Raji (cell line): ENCODE measurements around the gene RTN4.

ENCODE experiments used
- POLR2A ChIP-seq: IDR thresholded peaks from 2 replicates; pipeline ENCODE4 v1.6.1; 2011; ENCODE audit warnings: low read depth, low read length, control low read depth; ENCODE audit not compliant: insufficient read depth

The RTN4 gene

GRCh38 chr2:55085113-55086040 lies 35.1 kb upstream of the RTN4 start:
- no peak for TF ChIP-seq POLR2A

- no peak for TF ChIP-seq POLR2A
These were observed 34.4 kb upstream of the RTN4 start for GRCh38 chr2:55084641-55085040.

GRCh38 chr2:55080204-55080738 lies 30.0 kb upstream of the RTN4 start:
- no peak for TF ChIP-seq POLR2A

DNA sequence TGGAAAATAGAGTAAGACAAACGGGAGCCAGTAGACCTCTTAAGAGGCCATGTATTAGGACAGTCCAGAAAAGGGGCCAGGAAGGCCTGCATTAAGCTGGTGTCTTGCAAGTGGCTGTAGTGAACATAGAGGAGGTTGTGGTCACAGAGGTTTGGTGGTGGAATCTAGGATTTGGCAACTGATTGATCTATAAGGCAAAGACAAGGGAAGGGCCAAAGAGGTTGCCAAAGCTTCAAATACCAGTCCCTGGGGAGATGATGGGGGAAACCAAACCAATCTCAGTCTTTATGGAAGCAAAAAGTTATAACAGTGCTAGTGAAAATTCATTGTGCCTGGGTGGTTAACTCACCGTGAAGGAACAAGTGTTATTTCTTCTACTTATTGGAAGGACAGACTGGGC lies 28.7 kb upstream of the RTN4 start:
- TF ChIP-seq POLR2A: no peak

DNA sequence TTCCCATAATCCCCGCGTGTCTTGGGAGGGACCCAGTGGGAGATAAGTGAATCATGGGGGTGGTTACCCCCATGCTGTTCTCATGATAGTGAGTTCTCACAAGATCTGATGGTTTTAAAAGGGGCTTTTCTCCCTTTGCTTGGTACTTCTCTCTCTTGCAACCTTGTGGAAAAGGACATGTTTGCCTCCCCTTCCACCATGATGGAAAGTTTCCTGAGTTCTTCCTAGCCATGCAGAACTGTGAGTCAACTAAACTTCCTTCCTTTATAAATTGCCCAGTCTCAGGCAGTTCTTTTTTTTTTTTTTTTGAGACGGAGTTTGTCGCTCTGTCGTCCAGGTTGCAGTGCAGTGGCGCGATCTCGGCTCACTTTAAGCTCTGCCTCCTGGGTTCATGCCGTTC lies 26.5 kb upstream of the RTN4 start:
- no peak for TF ChIP-seq POLR2A

DNA sequence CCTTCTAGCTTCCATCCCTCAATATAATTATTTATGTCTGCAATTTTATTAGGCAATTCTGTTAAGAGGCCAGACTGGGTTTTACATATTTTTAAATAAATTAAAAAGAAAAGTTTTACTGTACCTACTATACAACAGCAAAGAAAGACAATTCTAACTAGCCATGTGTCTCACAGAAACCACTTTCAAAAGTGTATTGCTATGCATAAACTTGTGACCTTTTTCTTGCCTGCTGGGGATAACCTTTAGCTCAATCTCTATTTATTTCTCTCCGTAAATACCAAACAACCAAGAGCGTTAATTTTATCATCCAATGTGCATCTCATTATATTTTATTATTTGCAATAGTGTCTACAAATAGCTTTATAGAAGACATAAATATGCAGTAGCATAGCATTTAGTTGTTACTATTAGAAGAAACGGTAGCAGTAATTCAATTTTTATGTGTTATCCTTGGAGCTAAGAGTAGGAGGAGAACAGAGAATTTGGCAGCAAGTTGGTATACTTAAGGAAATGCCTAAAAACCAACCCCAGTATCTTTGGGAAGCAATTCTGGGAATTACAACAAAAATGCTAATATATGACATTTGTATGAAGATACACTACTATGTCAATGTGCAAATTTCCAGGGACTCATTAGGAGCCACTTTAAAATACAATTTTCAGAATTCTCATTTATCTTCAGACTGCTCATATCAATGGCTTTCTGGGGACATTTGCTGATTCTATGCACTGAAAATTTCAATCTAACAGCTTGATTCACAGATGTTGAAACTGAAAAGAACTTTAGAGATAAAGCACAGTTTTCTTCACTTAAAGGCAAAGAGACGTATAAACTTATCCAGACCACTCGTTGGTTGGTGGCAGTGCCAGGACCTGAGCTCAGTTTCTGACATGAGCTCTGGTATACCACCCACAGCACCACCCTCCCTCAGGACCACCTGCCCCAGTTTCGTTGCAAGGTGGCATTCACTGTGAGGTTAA lies 23.0 kb upstream of the RTN4 start:
- TF ChIP-seq POLR2A: no peak

- no peak for TF ChIP-seq POLR2A
These were observed 13.6 kb upstream of the RTN4 start for GRCh38 chr2:55063713-55064323.

DNA sequence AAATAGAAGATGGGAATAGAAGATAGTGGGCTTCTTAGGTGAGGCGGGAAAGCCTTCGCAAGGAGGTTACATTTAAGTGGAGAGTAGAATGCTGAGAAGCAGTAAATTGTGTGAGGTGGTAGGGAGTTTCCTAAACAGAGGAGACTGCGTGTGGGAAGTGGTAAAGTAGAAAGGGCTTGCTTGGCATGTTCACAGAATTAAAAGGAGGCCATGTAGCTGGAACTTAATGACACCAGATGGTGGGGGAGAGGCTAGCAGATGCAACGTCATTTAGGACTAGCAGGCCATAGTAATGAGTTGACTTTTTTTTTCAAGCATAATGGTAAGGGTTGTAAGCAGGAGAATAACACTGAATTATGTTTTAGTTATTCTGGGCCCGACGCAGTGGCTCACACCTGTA lies 13.0 kb upstream of the RTN4 start:
- TF ChIP-seq POLR2A: no peak

DNA sequence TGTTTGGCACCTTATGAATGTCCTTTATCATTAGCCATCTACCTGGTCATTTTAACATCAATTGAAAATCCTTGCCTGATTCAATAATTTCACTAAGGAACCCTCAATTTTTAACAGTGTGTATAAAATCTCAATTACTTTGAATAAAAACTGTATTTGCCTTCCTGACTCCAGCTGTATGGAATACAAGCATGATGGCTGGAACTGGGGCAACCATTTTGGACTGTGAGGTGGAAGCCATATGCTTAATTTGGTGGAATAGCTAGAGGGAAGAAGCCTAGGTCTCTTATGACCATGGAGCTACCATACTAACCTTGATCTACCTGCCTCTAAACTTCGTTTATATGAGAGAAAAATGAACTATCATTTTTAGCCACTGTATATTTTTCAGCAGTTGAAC lies 12.5 kb upstream of the RTN4 start:
- TF ChIP-seq POLR2A: no peak

DNA sequence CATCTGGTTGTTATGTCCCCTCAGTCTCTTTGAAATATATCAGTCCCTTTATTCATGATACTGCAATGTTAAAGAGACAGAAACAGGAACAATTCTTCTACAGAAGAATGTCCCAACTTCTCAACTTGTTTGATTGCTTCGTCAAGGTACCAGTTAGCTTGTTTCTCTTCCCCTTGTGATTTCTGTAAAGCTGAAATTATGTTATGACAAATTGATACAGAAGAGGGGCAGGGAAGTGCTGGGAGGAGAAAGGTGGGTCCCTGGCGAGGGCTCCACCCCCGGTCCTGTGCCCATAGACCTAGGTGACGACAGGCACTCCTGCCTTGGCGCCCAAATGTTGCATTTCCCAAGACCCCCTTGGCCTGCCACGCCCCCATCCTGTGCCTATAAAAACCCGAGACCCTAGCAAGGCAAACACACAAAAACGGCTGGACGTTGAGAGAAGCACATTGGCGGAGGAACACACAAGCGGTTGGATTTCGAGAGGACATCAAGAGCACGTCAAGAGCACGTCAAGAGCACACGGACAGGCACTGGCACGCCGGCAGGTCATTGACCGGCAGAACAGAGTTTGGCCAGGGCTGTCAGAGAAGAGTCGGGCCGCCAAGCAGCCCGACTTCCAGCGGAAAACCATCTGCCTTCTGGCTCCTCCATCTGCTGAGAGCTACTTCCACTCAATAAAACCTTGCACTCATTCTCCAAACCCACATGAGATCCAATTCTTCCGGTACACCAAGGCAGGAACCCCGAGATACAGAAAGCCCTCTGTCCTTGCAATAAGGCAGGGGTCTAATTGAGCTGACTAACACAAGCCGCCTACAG lies 11.5 kb upstream of the RTN4 start:
- no peak for TF ChIP-seq POLR2A

DNA sequence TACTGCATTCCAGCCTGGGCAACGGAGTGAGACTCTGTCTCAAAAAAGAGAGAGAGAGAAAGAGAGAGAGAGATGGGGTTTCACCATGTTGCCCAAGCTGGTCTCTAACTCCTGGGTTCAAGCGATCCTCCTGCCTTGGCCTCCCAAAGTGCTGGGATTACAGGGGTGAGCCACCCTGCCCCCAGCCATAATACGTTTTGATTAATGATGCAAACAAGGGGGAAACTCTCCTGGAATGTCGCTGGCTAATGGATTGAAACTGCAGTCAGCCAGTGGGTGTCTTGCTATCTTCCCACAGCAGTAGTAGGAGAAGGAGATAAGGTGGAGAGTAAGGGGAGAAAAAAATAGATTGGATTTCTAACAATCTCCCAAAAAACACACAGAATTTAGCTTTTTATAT lies 9.5 kb upstream of the RTN4 start:
- TF ChIP-seq POLR2A: no peak

DNA sequence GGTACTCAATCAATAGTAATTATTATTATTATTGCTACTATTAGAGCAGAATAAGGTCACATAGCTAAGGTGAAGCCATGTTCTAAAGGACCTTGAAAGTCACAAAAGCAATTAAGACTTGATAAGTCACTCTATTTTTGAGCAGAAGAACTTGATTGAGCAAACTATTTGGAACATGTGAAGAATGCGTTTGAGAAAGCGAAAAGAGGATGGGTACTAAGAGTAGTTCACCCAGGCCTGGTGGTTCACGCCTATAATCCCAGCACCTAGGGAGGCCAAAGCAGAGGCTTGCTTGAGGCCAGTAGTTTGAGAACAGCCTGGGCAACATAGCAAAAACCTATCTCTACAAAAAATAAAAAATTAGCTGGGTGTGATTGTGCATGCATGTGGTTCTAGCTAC lies 7.2 kb upstream of the RTN4 start:
- TF ChIP-seq POLR2A: no peak

DNA sequence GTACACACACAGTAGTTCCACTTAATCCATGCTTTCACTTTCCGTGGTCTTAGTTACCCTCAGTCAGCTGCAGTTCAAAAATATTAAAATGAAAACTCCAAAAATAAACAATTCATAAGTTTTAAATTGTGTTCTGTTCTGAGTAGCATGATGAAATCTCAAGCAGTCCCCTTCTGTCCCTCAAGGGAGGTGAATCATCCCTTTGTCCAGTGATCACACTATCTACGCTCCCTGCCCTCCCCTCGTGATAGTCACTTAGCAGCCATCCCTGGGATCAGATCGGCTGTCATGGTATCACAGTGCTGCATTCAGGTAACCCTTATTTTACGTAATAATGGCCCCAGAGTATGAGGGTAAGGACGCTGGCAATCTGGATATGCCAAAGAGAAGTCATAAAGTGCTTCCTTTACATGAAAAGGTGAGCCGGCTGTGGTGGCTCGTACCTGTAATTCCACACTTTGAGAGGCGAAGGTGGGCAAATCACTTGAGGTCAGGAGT lies 5.8 kb upstream of the RTN4 start:
- TF ChIP-seq POLR2A: no peak
